GM12873 (cell line): Measurements from ENCODE around the gene VPS33B.
A peak's percentile ranks its signal among the peaks of the same experiment; 100 is the strongest.

Experiments used
- TF ChIP-seq, protein P1 (sequence below): IDR thresholded peaks from 2 replicates; pipeline ENCODE4 v1.5.1; 2012; ENCODE audit warnings: low read depth, mild to moderate bottlenecking, moderate library complexity, low read length, control low read depth; ENCODE audit not compliant: insufficient read depth; ENCODE audit errors: missing control alignments

VPS33B gene

DNA sequence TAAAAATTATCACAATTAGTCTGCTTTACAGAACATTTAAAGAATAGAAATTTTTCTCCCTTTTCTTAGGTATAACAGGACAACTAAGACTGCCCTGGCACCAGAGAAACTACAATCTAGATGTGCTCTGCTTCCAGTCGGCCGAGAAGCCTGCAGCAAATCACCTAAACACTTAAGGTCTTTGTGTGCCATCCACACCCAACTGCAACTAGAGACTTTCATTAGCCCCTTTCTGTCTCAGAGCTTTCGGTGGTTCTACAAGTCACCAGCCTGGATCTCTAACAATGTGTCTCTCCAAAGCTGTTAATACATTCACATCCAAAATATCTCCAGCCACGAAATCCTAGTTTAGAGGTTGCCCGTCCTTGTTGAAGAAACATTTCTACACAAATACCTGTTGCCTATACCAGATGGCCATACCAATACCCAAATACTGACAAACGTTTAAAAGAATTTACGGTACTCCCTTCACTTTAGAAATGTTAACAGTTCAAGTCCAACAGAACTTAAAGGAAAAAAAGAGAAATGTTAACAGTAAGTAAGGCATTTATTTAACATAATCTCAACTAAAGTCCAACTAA, 34.7 kb downstream of the VPS33B start:
- TF ChIP-seq, protein P1, sequence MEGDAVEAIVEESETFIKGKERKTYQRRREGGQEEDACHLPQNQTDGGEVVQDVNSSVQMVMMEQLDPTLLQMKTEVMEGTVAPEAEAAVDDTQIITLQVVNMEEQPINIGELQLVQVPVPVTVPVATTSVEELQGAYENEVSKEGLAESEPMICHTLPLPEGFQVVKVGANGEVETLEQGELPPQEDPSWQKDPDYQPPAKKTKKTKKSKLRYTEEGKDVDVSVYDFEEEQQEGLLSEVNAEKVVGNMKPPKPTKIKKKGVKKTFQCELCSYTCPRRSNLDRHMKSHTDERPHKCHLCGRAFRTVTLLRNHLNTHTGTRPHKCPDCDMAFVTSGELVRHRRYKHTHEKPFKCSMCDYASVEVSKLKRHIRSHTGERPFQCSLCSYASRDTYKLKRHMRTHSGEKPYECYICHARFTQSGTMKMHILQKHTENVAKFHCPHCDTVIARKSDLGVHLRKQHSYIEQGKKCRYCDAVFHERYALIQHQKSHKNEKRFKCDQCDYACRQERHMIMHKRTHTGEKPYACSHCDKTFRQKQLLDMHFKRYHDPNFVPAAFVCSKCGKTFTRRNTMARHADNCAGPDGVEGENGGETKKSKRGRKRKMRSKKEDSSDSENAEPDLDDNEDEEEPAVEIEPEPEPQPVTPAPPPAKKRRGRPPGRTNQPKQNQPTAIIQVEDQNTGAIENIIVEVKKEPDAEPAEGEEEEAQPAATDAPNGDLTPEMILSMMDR: no peak

DNA sequence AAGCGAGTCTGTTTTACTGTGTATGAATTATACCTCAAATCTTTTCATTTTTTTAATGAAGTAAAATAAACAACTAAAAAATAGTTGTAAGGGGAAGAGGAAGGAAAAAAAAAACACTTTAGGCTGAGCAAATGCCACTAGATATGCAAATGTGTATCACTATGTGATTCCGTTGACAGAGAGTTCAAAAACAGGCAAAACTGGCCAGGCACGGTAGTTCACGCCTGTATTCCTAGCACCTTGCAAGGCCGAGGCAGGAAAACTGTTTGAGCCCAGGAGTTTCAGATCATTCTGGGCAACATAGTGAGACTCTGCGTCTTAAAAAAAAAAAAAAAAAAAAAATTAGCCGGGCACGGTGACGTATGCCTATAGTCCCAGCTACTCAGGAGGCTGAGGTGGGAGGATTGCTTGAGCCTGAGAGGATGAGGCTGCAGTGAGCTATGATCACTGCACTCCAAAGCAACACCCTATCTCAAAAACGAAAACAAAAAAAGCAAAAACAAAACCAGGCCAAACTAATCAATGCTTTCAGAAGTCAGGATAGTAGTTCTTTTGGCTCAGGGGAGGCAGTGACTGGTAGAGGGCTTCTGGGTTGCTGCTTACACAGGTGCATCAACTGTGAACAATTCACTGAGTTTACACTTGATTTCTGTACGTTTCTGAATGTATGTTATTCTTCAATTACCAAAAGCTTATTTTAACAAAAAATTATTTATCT, 35.4 kb downstream of the VPS33B start:
- TF ChIP-seq, protein P1: no peak

DNA sequence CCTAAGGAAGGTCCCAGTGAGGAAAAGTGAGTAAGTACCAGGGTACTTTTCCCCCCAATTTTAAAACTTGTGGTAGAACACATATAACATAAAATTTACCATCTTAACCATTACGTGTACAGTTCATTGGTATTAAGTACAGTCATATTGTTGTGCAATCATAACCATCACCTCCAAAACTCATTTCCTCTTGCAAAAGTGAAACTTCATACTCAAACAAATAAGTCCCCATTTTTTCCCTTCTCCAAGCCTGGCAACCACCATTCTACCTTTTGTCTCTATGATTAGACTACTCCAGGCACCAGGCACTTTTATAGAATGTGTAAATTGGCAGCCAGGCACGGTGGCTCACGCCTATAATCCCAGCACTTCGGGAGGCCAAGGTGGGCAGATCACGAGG, 40.3 kb downstream of the VPS33B start:
- TF ChIP-seq, protein P1: no peak

DNA sequence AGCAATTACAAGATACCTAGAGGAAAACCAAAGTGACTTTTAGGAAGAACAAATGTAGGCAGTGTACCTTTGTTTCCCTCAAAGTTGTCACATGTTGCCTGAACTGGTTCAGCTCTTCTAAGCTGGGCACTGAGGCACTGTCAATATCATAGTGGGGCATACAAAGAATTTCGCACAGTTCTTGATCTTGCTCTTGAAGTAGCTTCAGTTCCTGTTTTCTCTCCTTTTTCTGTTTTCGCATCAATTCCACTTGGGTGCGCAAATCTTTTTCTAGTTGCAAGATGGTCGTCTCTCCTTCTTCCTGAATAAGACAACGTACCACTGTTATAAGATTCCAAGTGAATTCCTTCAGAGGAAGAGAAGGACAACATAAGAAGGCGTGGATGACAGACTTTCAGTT, 40.7 kb downstream of the VPS33B start:
- TF ChIP-seq, protein P1: peak; percentile 27

DNA sequence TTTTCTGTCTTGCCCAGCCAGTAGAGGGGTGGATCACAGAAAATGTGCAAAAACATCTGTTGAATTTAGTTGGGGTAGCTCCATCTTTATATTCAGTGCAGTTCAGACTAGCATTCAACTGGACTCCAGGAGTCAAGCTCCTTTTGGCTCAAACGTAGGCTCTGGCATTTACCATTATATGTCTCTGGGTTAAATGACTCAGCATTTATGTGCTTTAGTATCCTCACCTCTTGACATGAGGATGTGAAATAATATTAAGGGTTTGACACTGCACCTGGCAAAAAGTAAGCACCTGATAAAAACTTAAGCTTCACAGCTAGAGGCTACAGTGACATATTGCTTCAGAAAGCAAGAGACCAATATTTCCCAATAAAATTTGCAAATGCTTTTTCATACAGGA, 42.8 kb downstream of the VPS33B start:
- TF ChIP-seq, protein P1: no peak

DNA sequence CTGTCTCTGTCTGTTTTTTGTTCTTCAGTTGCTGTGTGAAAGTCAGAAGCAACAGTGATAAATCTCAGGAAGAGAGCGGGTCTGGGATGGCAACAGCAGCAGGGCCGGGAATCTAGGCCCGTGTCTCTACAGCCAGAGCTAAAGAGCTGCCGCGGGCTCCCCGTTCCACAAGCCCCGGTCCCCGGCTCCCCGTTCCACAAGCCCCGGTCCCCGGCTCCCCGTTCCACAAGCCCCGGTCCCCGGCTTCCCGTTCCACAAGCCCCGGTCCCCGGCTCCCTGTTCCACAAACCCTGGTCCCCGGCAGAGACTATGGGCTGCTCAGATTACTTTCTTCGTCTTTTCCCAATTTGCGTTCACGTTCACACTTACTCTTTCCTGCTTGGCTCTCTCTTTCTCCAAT, 48.2 kb downstream of the VPS33B start:
- TF ChIP-seq, protein P1: no peak

DNA sequence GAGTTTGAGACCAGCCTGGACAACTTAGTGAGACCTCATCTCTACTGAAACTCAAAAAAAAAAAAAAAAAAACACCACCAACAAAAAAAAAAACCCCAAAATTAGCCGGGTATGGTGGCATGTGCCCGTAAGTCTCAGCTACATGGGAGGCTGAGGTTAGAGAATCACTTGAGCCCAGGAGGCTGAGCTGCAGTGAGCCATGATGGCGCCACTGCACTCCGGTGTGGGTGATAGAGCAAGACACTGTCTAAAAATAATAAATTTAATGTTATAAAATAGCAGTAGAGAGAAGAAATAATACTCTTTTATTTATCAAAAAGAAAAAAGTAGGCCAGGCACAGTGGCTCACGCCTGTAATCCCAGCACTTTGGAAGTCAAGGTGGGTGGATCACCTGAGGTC, 50.3 kb downstream of the VPS33B start:
- TF ChIP-seq, protein P1: no peak
